Stimulated activated naive B cell treated with anti-CD40 and anti-IgM and Interleukin-4, amounts not matched to agents 10 μg/mL and 1 μg/mL and 100 μg/mL, for 72 hours (primary cell): ENCODE results near the gene PLEKHH2.

Experiments used
- ATAC-seq, 2 donors: fragments of 150-1000 bp; cut with Tn5 transposase; replicated peaks; 2 replicates each; pipeline ENCODE4 v1.10.0; 2021; ENCODE audit warnings: moderate library complexity in 1 of 2
- DNase-seq: peaks from one replicate; pipeline ENCODE4 v3.0.0; 2021
- H3K27ac Mint-ChIP-seq: one replicate; pipeline ENCODE4 v1.8.0; 2022; ENCODE audit warnings: mild to moderate bottlenecking, mixed read lengths
- H3K27me3 Mint-ChIP-seq, 2 donors: one replicate each; pipeline ENCODE4 v1.8.0; 2022; ENCODE audit warnings: mixed read lengths in 2 of 2
- H3K36me3 Mint-ChIP-seq, 2 donors: one replicate each; pipeline ENCODE4 v1.8.0; 2022; ENCODE audit warnings: mixed read lengths in 2 of 2, mild to moderate bottlenecking in 1 of 2
- H3K4me1 Mint-ChIP-seq, 2 donors: one replicate each; pipeline ENCODE4 v1.8.0; 2022; ENCODE audit warnings: mixed read lengths in 2 of 2, mild to moderate bottlenecking in 1 of 2
- H3K4me3 Mint-ChIP-seq, 2 donors: one replicate each; pipeline ENCODE4 v1.8.0; 2022; ENCODE audit warnings: mild to moderate bottlenecking in 2 of 2, mixed read lengths in 2 of 2, moderate library complexity in 1 of 2
- H3K9me3 Mint-ChIP-seq, 2 donors: one replicate each; pipeline ENCODE4 v1.8.0; 2022; ENCODE audit warnings: mixed read lengths in 2 of 2, mild to moderate bottlenecking in 1 of 2

The PLEKHH2 gene

GRCh38 chr2:43810888-43811287, 173.8 kb downstream of the PLEKHH2 start:
- Mint-ChIP-seq H3K36me3 (peaks cover 0 to 7% of the 10 kb centered on the region in 2 donors), H3K27ac (no peak overlapping the region), H3K4me3 (no peak overlapping the region), H3K9me3 (peaks cover 0 to 2% of the 10 kb centered on the region in 2 donors), H3K4me1 (no peaks in the 10 kb centered on the region), H3K27me3 (no peaks in the 10 kb centered on the region)
- no peak for DNase-seq
- ATAC-seq, result no peak

DNA sequence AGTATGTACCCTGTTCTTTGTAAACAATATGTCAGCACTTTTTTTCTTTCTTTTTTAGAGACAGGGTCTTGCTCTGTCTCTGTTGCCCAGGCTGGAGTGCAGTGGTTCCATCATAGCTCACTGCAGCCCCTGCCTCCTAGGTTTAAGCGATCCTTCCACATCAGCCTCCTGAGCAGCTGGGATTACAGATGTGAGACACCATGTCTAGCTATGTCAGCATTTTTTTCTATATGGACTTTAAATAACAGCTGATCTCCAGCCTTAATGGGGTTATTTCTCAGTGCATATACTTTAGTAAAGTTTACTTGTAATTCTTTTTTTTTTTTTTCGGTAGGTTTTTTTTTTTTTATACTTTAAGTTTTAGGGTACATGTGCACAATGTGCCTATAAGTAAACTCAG, 174.9 kb downstream of the PLEKHH2 start:
- no peaks in the 10 kb centered on the region for H3K27me3 Mint-ChIP-seq
- no peaks in the 10 kb centered on the region for H3K4me1 Mint-ChIP-seq
- DNase-seq, result no peak
- H3K36me3 Mint-ChIP-seq, result peaks cover 0 to 7% of the 10 kb centered on the region in 2 donors
- peaks cover 0 to 4% of the 10 kb centered on the region in 2 donors for H3K9me3 Mint-ChIP-seq
- no peak overlapping the region for H3K27ac Mint-ChIP-seq
- H3K4me3 Mint-ChIP-seq, result no peak overlapping the region
- no peak for ATAC-seq

DNA sequence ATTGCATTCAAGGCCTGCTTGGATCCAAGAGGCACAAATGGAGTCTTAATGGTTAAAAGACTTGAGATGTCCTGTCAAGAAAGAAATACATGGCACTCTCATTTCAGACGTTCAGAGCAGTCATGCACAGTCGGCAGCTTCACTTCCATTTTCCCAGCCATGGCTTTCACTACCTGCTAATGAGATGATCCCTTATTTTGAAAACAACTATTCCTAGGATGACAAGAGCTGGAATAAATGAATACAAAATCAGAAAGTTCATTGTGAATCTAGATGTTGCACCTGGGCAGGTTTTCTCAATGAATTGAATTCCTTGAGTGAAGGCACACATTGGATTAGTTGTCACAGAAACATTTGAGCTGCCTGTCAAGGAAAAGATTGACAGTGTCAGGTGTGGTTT, 175.9 kb downstream of the PLEKHH2 start:
- H3K9me3 Mint-ChIP-seq, result peaks cover 0 to 4% of the 10 kb centered on the region in 2 donors
- DNase-seq, result no peak
- ATAC-seq, result no peak
- no peaks in the 10 kb centered on the region for H3K4me1 Mint-ChIP-seq
- no peak overlapping the region for H3K4me3 Mint-ChIP-seq
- peaks cover 0 to 5% of the 10 kb centered on the region in 2 donors for H3K36me3 Mint-ChIP-seq
- H3K27ac Mint-ChIP-seq, result no peak overlapping the region
- no peaks in the 10 kb centered on the region for H3K27me3 Mint-ChIP-seq

- Mint-ChIP-seq H3K27ac (no peak overlapping the region), H3K4me1 (no peaks in the 10 kb centered on the region), H3K9me3 (peaks cover 0 to 4% of the 10 kb centered on the region in 2 donors), H3K27me3 (no peaks in the 10 kb centered on the region), H3K36me3 (peaks cover 0 to 4% of the 10 kb centered on the region in 2 donors), H3K4me3 (no peak overlapping the region)
- ATAC-seq, result no peak
- DNase-seq, result no peak
These were observed 177.7 kb downstream of the PLEKHH2 start for GRCh38 chr2:43814711-43815110.
